ENCODE data around the gene KRTAP10-7.
"Not testable (repeated sequence)": the region's sequence is repeated elsewhere in the genome, so short reads cannot be mapped to it uniquely, and the experiment has no call there.

Gene KRTAP10-7

DNA sequence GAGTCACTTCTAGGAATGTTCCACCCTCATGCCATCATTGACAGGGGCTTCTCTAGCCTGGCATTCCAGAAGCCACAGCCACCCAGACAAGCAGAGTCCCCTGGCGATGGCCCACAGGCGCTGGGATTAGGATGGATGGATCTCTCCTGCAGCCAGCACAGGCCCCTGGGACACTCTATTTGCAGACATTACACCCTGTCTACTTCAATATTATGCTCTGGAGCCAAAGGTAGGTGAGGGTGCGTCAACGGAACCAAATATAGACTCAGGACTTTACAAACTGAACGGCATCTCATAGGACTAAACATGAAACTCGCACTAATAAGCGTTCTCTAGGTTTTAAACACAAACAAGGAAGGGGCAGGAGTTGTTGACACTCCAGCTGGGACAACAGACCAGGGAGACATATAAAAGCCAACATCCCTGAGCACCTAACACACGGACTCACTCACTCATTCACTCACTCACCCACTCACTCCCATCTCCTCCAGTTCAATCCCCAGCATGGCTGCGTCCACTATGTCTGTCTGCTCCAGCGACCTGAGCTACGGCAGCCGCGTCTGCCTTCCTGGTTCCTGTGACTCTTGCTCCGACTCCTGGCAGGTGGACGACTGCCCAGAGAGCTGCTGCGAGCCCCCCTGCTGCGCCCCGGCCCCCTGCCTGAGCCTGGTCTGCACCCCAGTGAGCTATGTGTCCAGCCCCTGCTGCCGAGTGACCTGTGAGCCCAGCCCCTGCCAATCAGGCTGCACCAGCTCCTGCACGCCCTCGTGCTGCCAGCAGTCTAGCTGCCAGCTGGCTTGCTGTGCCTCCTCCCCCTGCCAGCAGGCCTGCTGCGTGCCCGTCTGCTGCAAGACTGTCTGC is at the start of gene KRTAP10-7:
Gene KRTAP10-7 (plus strand): TSS at position 480 of the 861 bp plus-strand sequence. CDS start 25 bp downstream, at position 505.
- DNase-seq, result not testable (repeated sequence)

DNA sequence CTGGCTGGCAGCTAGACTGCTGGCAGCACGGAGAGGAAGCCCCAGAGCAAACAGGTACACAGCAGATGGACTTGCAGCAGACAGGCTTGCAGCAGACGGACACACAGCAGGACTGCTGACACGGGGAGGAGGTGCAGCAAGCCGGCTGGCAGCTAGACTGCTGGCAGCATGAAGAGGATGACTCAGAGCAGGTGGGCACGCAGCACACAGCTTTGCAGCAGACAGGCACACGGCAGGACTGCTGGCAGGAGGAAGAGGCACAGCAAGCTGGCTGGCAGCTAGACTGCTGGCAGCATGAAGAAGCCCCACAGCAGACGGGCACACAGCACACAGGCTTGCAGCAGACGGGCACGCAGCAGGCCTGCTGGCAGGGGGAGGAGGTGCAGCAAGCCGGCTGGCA is 49.6 kb upstream of the KRTAP10-7 start:
- no peak for DNase-seq

- no peak for DNase-seq
Measured at GRCh38 chr21:44551340-44551961, 48.9 kb upstream of the KRTAP10-7 start, which contains the start of gene KRTAP10-2. Gene KRTAP10-2, minus strand, starts transcription at chr21:44551505. Its CDS starts 47 bp downstream, at chr21:44551458.

DNA sequence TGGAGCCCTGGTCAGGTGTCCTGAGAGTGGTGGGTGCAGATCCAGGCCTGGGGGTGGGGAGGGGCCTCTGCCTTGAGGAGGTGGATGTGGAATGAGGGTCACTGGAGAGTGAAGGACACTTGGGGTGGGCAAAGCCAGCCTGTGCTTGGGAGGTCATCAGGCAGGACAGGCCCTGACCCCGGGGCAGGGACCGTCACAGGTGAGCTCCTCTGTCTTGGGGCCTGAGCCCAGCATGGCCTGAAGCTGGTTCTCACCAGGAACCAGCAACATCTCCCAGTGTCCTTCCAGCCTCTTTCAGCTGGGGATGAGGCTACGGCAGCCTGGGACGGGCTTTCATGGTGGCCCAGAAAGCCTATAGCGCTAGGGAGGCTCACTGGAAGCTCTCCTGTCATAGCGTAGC is 48.3 kb upstream of the KRTAP10-7 start:
- no peak for DNase-seq

DNA sequence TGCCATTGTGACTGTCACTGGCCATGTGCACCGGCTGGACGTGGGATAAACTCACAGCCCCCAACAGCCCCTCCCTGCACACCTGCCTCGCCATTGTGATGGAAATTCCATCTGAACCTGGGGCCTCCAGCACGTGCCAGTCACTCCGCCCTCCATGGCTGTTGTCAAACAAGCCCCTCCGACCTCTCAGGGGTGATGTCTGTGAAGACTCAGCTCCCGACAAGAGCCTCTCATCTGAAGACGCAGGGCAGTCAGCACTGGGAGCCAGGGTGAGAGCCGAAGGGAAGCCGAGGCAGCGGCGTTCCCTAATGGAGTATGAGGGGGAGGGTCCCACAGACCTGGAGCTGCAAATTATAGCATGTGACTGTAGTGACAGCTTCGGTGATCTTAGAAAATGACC is 47.7 kb upstream of the KRTAP10-7 start:
- DNase-seq, result no peak

DNA sequence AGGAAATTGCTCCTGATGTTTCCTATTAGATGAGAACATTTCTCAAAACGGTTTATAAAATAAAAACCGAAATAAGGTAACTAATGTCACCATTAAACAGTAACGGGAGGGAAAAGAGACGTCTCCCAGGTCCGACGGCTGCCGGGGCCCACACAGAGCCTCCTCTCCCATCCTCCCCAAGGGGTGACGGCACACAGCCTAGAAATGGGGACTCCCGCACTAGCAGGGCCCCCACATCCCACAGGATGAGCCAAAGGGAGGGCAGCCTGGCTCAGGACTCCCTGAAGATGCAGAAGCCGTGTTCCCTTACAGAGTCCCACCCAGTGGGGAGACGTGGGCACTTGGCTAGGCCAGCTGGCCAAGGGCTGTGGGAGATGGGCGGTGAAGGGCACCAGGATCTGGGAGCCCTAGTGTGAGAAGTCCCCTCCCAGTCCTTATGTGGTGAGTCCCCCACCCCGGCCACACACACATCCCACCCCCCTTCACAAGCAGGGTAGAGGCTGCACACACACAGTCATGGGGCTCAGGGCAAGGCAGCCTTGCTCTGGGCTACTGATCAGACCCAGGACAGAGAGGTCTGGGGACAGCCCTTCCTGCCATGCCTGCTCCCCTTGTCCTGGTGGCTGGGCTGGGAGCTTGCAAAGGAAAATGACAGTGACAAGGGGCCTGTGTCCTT is 45.1 kb upstream of the KRTAP10-7 start:
- DNase-seq, result no peak

- DNase-seq, result no peak
Measured at GRCh38 chr21:44556879-44557278, 43.5 kb upstream of the KRTAP10-7 start.

- no peak for DNase-seq
Measured at GRCh38 chr21:44557491-44558328, 42.7 kb upstream of the KRTAP10-7 start.

DNA sequence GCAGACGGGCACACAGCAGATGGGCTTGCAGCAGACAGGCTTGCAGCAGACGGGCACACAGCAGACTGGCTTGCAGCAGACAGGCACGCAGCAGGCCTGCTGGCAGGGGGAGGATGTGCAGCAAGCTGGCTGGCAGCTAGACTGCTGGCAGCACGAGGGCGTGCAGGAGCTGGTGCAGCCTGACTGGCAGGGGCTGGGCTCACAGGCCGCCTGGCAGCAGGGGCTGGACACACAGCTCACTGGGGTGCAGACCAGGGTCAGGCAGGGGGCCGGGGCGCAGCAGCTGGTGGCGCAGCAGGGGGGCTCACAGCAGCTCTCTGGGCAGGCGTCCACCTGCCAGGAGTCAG is 42.1 kb upstream of the KRTAP10-7 start:
- not testable (repeated sequence) for DNase-seq

DNA sequence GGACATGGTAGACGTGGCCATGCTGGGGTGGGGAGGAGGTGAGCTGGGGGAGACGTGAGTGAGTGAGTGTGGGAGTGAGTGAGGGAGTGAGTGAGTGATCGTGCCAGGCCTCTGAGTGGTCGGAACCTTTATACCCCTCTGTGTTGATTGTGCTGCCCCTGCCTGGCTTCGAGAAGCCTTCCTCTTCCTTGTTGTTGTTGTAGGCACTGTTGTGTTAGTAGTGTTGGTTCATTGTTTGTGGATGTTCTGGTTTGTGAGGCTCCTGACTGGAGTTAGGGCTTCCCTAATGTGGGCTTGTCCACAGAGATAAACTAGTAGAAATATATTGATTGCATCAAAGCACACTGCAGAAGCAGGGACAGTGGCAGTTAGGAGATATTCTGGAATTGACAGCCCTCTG is 41.7 kb upstream of the KRTAP10-7 start, which contains the start of gene KRTAP10-3:
Gene KRTAP10-3 (minus strand): TSS at position 101 of the 400 bp plus-strand sequence. CDS start 80 bp downstream, at position 21.
- DNase-seq, result no peak

GRCh38 chr21:44564099-44564498 is 36.3 kb upstream of the KRTAP10-7 start:
- DNase-seq, result no peak

DNA sequence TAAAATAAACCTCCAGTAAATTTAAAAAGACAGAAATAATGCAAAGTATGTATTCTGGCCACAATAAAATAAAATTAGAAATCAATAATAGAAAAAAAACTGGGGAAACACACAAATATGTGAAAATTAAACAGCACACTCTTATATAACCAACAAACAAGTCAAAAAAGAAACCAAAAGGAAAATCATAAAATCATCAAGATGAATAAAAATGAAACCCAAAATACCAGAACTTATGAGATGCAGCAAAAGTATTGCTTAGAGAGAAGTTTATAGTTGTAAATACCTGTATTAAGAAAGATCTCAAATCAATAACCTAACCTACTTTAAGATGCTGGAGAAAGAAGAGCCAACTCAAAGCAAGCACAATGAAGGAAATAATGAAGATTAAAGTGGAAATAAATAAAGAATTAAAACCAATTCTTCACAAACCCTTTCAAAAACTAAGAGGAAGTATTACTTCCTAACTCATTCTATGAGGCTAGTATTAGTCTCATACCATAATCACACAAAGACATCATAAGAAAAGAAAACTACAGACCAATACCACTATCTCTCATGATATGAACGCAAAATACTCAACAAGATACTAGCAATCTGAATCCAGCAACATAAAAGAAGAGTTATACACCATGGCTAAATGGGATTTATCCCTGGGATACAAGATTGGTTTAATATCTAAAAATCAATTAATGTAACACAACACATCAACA is 35.4 kb upstream of the KRTAP10-7 start:
- no peak for DNase-seq

- DNase-seq, result no peak
Measured at GRCh38 chr21:44566403-44566802, 34.0 kb upstream of the KRTAP10-7 start.

DNA sequence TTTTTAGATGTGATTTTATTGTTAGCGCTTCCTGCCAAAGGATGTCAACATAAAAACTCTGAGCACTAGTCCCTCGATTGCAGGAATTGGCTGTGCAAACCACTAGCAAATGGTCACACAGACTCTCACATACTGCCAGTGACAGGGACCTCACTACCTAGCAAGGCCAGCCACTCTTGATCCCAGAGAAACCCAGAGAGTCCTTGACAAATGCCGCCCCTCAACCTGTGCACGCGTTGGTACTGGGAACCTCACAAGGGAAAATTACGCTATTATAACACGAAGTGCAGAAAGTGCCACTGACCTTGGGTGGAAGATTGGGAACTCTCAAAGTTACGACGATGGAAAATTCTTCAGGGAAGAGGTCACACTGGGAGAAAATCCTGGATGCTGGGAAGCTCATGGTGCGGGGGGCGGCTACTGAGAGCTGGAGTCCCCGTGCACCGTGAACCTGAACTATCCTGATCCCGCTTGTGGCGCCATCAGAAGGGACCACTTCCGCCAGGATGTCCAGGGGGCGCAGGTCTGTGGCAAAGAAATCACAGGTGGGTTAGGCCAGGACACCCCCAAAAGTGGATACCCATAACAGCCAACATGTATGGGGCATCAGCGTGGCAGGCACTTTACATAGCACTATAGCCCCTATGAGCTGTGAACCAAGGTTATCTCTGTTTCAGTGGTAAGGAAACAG is 32.8 kb upstream of the KRTAP10-7 start:
- no peak for DNase-seq

DNA sequence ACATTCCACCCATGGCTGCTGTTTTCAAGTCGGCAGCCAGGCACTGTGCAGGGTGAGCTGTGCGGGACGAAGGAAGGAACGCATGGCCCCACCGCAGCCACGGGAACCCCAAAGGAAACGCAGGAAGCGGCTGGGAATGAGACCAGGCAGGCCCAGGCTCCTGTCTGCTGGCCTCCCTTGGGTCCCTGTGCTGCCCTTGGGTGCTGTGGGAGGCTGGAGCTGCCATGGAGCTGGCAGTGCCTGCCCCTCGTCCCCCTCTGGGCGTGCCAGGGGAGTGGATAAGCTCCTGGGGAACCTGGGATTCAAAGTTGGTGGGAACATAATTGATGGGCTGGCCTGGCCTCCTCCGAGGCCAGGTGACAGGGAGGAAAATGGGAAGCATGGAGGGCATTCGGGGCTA is 32.1 kb upstream of the KRTAP10-7 start:
- no peak for DNase-seq

DNA sequence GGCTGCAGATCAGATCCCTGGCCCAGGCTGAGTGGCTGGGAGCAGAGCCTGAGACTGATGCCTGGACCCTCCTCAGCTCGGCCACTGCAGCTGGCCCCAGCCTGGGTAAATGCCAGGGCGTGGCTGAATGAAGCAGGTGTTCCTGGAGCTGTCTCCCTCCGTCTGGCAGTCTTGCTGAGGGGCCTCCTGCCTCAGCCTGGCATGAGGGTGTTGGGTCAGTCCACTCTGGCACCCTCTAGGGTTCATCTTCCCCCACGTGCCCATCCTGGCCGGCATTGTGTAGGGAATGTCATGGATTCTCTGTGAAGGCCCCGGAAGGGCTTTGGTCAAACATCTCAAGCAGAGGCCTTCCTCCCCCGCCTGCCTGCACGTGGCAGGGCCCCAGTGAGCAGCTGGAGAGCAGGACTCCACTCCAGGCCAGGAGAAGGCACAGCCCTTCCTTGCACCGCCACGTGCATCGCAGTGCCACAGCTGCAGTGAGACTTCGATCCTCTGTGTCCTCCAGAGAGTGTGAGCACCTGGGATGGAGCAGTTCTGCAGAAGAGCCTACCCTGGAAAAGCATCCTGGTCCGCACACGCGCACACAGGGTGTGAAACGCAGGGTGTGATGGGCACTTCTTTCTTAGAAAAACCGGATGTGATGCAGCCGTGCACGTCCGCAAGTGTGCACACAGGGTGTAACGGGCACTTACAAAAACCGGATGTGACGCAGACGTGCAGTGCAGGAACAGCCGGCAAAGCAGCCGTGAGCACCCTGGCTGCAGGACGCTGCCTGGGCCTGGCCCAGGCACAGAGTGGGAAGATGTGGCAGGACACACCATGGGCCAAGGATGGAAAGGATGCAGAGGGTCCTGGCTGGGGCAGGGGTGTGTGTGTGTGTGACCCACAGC is 31.5 kb upstream of the KRTAP10-7 start:
- no peak for DNase-seq

- DNase-seq, result no peak
Measured at GRCh38 chr21:44569861-44570517, 30.4 kb upstream of the KRTAP10-7 start.

- DNase-seq, result no peak
Measured at GRCh38 chr21:44571296-44571695, 29.1 kb upstream of the KRTAP10-7 start.
